Endothelial cell of umbilical vein (primary cell): ENCODE results near the gene B4GALNT1. TPM values are rescaled to one million over a fixed set of nuclear protein-coding genes. Genes with fewer than 3 reads are reported as not detected.

Experiments
- BruUV-seq: library from RNA; stranded (reverse); fragments of 400-500 nt; replicated peaks from 2 replicates; lab custom pipeline; 2021; lab: Mats Ljungman, UMichigan
- CTCF ChIA-PET: fragments of 300-600, 350-600 bp; sonication (Branson Sonifier 250); formaldehyde crosslinking; loops from one replicate; lab custom pipeline; 2021; ENCODE audit warnings: antibody characterized with exemption, inconsistent platforms; lab: Charles Lee
- POLR2A ChIA-PET: fragments of 300-600, 350-600 bp; sonication (Branson Sonifier 250); formaldehyde crosslinking; loops from one replicate; lab custom pipeline; 2021; ENCODE audit warnings: antibody characterized with exemption, inconsistent platforms; lab: Charles Lee
- DNase-seq: peaks from one replicate; pipeline ENCODE4 v3.0.0-alpha.2; 2011; ENCODE audit warnings: low read depth, low spot score
- FAIRE-seq: peaks from 2 replicates; lab custom pipeline; 2011; peaks lifted over from hg19 to GRCh38; lab: Jason Lieb, UNC
- H2AFZ ChIP-seq: 2 replicates; pipeline ENCODE4 v1.6.0; 2012; ENCODE audit warnings: low read depth, low read length, control low read depth, inconsistent platforms
- H3K27ac ChIP-seq: 2 replicates; pipeline ENCODE4 v1.5.1; 2011; ENCODE audit warnings: low read depth, mild to moderate bottlenecking, control low read depth, low read length, moderate library complexity; ENCODE audit not compliant: insufficient read depth
- H3K27me3 ChIP-seq, 2 experiments: 2 replicates each; pipeline versions ENCODE4 v1.6.0 to v1.6.1; 2011; ENCODE audit warnings: low read length in 2 of 2, mixed read lengths in 1 of 2; ENCODE audit not compliant: control insufficient read depth in 2 of 2, insufficient read depth in 2 of 2
- H3K36me3 ChIP-seq, 2 experiments: 2 replicates in 1 of 2; 3 replicates in 1 of 2; pipeline ENCODE4 v1.5.1; 2011; ENCODE audit warnings: low read length in 2 of 2, mild to moderate bottlenecking in 1 of 2, moderate library complexity in 1 of 2; ENCODE audit not compliant: control insufficient read depth in 2 of 2, insufficient read depth in 2 of 2; ENCODE audit errors: extremely low read depth in 1 of 2
- H3K4me1 ChIP-seq: 3 replicates; pipeline ENCODE4 v1.5.1; 2011; ENCODE audit warnings: mild to moderate bottlenecking, low read length; ENCODE audit not compliant: control insufficient read depth, insufficient read depth; ENCODE audit errors: extremely low read depth
- H3K4me2 ChIP-seq: 2 replicates; pipeline ENCODE4 v1.6.1; 2011; ENCODE audit warnings: low read length, control low read depth, mixed read lengths; ENCODE audit not compliant: insufficient read depth
- H3K4me3 ChIP-seq, 3 experiments: fragments of 200-600 bp in 1 of 3; sonication (generic), shearing (Covaris generic) in 1 of 3; replicated peaks in 1 of 3; 2 replicates each; pipeline ENCODE4 v1.5.1; 2011 to 2016; ENCODE audit warnings: control low read depth in 3 of 3, low read length in 3 of 3, mild to moderate bottlenecking in 2 of 3, inconsistent platforms in 1 of 3, low read depth in 1 of 3, moderate library complexity in 1 of 3; ENCODE audit not compliant: insufficient read depth in 1 of 3
- H3K79me2 ChIP-seq: 2 replicates; pipeline ENCODE4 v1.6.0; 2012; ENCODE audit warnings: low read length, inconsistent platforms; ENCODE audit not compliant: control insufficient read depth, insufficient read depth
- H3K9ac ChIP-seq: replicated peaks from 2 replicates; pipeline ENCODE3; 2011; ENCODE audit warnings: low read length, control low read depth; ENCODE audit not compliant: insufficient read depth; ENCODE audit errors: extremely low read depth
- H3K9me1 ChIP-seq: replicated peaks from 3 replicates; pipeline ENCODE4 v1.6.0; 2011; ENCODE audit warnings: mild to moderate bottlenecking, low read length; ENCODE audit not compliant: control insufficient read depth, insufficient read depth; ENCODE audit errors: extremely low read depth
- H3K9me3 ChIP-seq: replicated peaks from 2 replicates; pipeline ENCODE4 v1.5.1; 2012; ENCODE audit warnings: low read length, inconsistent platforms; ENCODE audit not compliant: control insufficient read depth, insufficient read depth
- H4K20me1 ChIP-seq: replicated peaks from 2 replicates; pipeline ENCODE3; 2011; ENCODE audit warnings: mild to moderate bottlenecking, low read length; ENCODE audit not compliant: control insufficient read depth, insufficient read depth; ENCODE audit errors: extremely low read depth
- CTCF ChIP-seq, 2 donors: IDR thresholded peaks; 1 replicate in 1 of 2; 2 replicates in 1 of 2; pipeline ENCODE4 v1.5.1; 2011; ENCODE audit warnings: low read length in 2 of 2, mild to moderate bottlenecking in 2 of 2, moderate library complexity in 2 of 2, control low read depth in 1 of 2, inconsistent platforms in 1 of 2, low read depth in 1 of 2; ENCODE audit not compliant: insufficient read depth in 1 of 2; ENCODE audit errors: extremely low read depth in 1 of 2
- EZH2 ChIP-seq: IDR thresholded peaks from 2 replicates; pipeline ENCODE4 v1.6.1; 2012; ENCODE audit warnings: borderline replicate concordance, low read depth, mild to moderate bottlenecking, moderate library complexity, low read length, inconsistent platforms; ENCODE audit not compliant: severe bottlenecking
- FOS ChIP-seq: IDR thresholded peaks from 2 replicates; pipeline ENCODE4 v1.6.1; 2011; ENCODE audit warnings: mild to moderate bottlenecking, low read length, moderate library complexity, borderline replicate concordance; ENCODE audit not compliant: insufficient read depth
- GATA2 ChIP-seq: IDR thresholded peaks from 2 replicates; pipeline ENCODE4 v1.7.0; 2011; ENCODE audit warnings: low read depth, mild to moderate bottlenecking, moderate library complexity, mixed read lengths, low read length; ENCODE audit not compliant: insufficient read length, insufficient read depth
- JUN ChIP-seq: IDR thresholded peaks from 2 replicates; pipeline ENCODE4 v1.6.1; 2011; ENCODE audit warnings: borderline replicate concordance, low read depth; ENCODE audit not compliant: insufficient read length, insufficient read depth
- MAX ChIP-seq: IDR thresholded peaks from 2 replicates; pipeline ENCODE4 v1.6.1; 2011; ENCODE audit not compliant: insufficient read depth, insufficient read length
- MYC ChIP-seq: IDR thresholded peaks from one replicate; pipeline ENCODE4 v1.6.1; 2011; ENCODE audit warnings: mild to moderate bottlenecking, low read depth, low read length
- POLR2A ChIP-seq: IDR thresholded peaks from 2 replicates; pipeline ENCODE4 v1.6.1; 2012; ENCODE audit warnings: low read depth, mild to moderate bottlenecking, control low read depth, low read length
- POLR2AphosphoS5 ChIP-seq: IDR thresholded peaks from 2 replicates; pipeline ENCODE4 v1.6.1; 2012; ENCODE audit warnings: low read depth, mild to moderate bottlenecking, control low read depth, low read length, moderate library complexity; ENCODE audit not compliant: insufficient read depth
- dilution Hi-C: fragments of 300-500 bp; cut with MboI; formaldehyde crosslinking; loops from one replicate; pipeline ENCODE4 v1.15.0; 2019; ENCODE audit warnings: low sequenced_read_pairs; ENCODE audit not compliant: extremely low pct_ligation_motif_present
- intact Hi-C: fragments of 100-400 bp; cut with micrococcal nuclease; formaldehyde crosslinking; loops from one replicate; pipeline ENCODE4 v1.10.0; 2022
- polyA plus RNA-seq, 4 experiments: library from polyadenylated mRNA; depleted of rRNA in 3 of 4; stranded (reverse) in 3 of 4; unstranded in 1 of 4; fragments of >200 nt; gene quantifications; 2 replicates each; pipeline versions ENCODE4 v1.2.1 to v1.2.3, GENCODE V29; 2011 to 2012; ENCODE audit warnings: missing spikeins in 1 of 4
- total RNA-seq: library from RNA; stranded (reverse); gene quantifications from 2 replicates; pipeline ENCODE4 v1.2.3, GENCODE V29; 2021

Gene B4GALNT1
- total and polyA plus RNA-seq, 2 donors (not counting 3 experiments of a cell fraction or from before 2014, with no cell fraction given) = 0.33 to 0.35 TPM

- no peak for DNase-seq
- dilution Hi-C loops = no loop called here
- Histone ChIP-seq H3K4me3 (no peak overlapping the region), H3K27me3 (peaks cover 15 to 16% of the 10 kb centered on the region in 2 experiments), H3K36me3 (no peaks in the 10 kb centered on the region), H3K4me1 (no peaks in the 10 kb centered on the region), H3K9me3 (no peaks in the 10 kb centered on the region), H3K79me2 (no peaks in the 10 kb centered on the region), H3K4me2 (no peak overlapping the region), H2AFZ (no peak overlapping the region), H3K27ac (no peak overlapping the region), H4K20me1 (no peaks in the 10 kb centered on the region), H3K9me1 (no peaks in the 10 kb centered on the region), H3K9ac (no peak overlapping the region)
- no peak for TF ChIP-seq POLR2AphosphoS5
- TF ChIP-seq MAX = no peak
- TF ChIP-seq GATA2 = no peak
- no peak for TF ChIP-seq EZH2
- TF ChIP-seq POLR2A = no peak
- TF ChIP-seq CTCF (IDR thresholded peaks at IDR 0.05; ENCODE audit: extremely low read depth in 1 of 2, insufficient read depth in 1 of 2, low read depth in 1 of 2, low read length in 2 of 2) = no peak
- TF ChIP-seq FOS = no peak
- no peak for TF ChIP-seq JUN
- TF ChIP-seq MYC = no peak
- ChIA-PET POLR2A (no interaction called here), CTCF (interaction anchor here (0.8 to 6.0 kb wide), 12 partner anchors 10 to 175 kb away, joined by 3 to 126 read pairs (median 30); partner anchors contain the start of genes ARHGEF25, B4GALNT1, DCTN2 and OS9)
- no TSS peak for BruUV-seq
- FAIRE-seq = no peak
- intact Hi-C loops = loop anchor here (2.0 kb wide), 1 partner anchor 111 kb away; no protein-coding TSS in a partner anchor
Observed at GRCh38 chr12:57581802-57582201, 51.2 kb downstream of the B4GALNT1 start.
